HCT116 (cell line): Measurements from ENCODE around the gene BOLL. TPM values are rescaled to one million over a fixed set of nuclear protein-coding genes. Genes with fewer than 3 reads are reported as not detected.
A peak's percentile ranks its signal among the peaks of the same experiment; 100 is the strongest.

ENCODE experiments used
- ATAC-seq: fragments of 200-7000 bp; cut with Tn5 transposase; 2 replicates; pipeline ENCODE4 v1.9.1; 2020; ENCODE audit warnings: mild to moderate bottlenecking, moderate library complexity
- BruUV-seq: library from RNA; stranded (reverse); fragments of 400-500 nt; replicated peaks from 2 replicates; lab custom pipeline; 2021; lab: Mats Ljungman, UMichigan
- CTCF ChIA-PET: fragments of 300-600 bp; sonication (Branson Sonifier 250); formaldehyde crosslinking; loops from one replicate; lab custom pipeline; 2021; ENCODE audit warnings: antibody characterized with exemption; lab: Charles Lee
- POLR2A ChIA-PET: fragments of 300-600, 350-600 bp; sonication (Branson Sonifier 250); formaldehyde crosslinking; loops from one replicate; lab custom pipeline; 2021; ENCODE audit warnings: antibody characterized with exemption; lab: Charles Lee
- RAD21 ChIA-PET, 2 experiments: fragments of 300-600 bp; sonication (Branson Sonifier 250); formaldehyde crosslinking; loops; one replicate each; lab custom pipeline; 2023; ENCODE audit warnings: low total read pairs in 2 of 2; ENCODE audit not compliant: uncharacterized antibody in 2 of 2, unreplicated experiment in 2 of 2, low non-redundant PET in 1 of 2; lab: Charles Lee
- DNase-seq: peaks from one replicate; pipeline ENCODE4 v3.0.0-alpha.2; 2010; ENCODE audit warnings: low read depth, low spot score
- H2AFZ ChIP-seq: fragments of 200-600 bp; shearing (Covaris generic), sonication (generic); 2 replicates; pipeline ENCODE4 v1.6.1; 2017; ENCODE audit warnings: low read depth, mixed run types, mixed read lengths, antibody characterized with exemption, low read length; ENCODE audit not compliant: poor library complexity, severe bottlenecking
- H3K27ac ChIP-seq: 2 replicates; pipeline ENCODE4 v1.5.1; 2012; ENCODE audit warnings: low read depth, low read length
- H3K27me3 ChIP-seq: fragments of 200-600 bp; sonication (generic); 2 replicates; pipeline ENCODE4 v1.6.1; 2016; ENCODE audit warnings: mixed run types, low read length, mixed read lengths; ENCODE audit not compliant: insufficient read depth
- H3K36me3 ChIP-seq, 2 experiments: fragments of 200-500 bp in 1 of 2; fragments of 200-600 bp in 1 of 2; sonication (Bioruptor generic) in 1 of 2; sonication (generic) in 1 of 2; 2 replicates each; pipeline versions ENCODE4 v1.5.1 to v1.6.1; 2014 to 2016; ENCODE audit warnings: low read length in 2 of 2, inconsistent platforms in 1 of 2, mixed read lengths in 1 of 2, mixed run types in 1 of 2; ENCODE audit not compliant: insufficient read depth in 2 of 2, control insufficient read depth in 1 of 2
- H3K4me1 ChIP-seq, 2 experiments: fragments of 200-600 bp in 1 of 2; sonication (generic) in 1 of 2; 2 replicates each; pipeline versions ENCODE4 v1.5.1 to v1.6.1; 2012 to 2017; ENCODE audit warnings: low read length in 2 of 2, inconsistent platforms in 1 of 2, mild to moderate bottlenecking in 1 of 2, mixed read lengths in 1 of 2, mixed run types in 1 of 2, moderate library complexity in 1 of 2; ENCODE audit not compliant: insufficient read depth in 2 of 2, control insufficient read depth in 1 of 2
- H3K4me2 ChIP-seq: fragments of 200-600 bp; sonication (generic); 2 replicates; pipeline ENCODE4 v1.6.1; 2017; ENCODE audit warnings: mixed run types, low read length, mixed read lengths
- H3K4me3 ChIP-seq, 2 experiments: fragments of 200-600 bp in 1 of 2; sonication (generic) in 1 of 2; replicated peaks in 1 of 2; 2 replicates each; pipeline ENCODE4 v1.5.1; 2011 to 2016; ENCODE audit warnings: low read length in 2 of 2, control low read depth in 1 of 2, low read depth in 1 of 2, mild to moderate bottlenecking in 1 of 2, mixed read lengths in 1 of 2, mixed run types in 1 of 2
- H3K79me2 ChIP-seq: fragments of 200-600 bp; sonication (generic); 2 replicates; pipeline ENCODE4 v1.6.1; 2017; ENCODE audit warnings: mild to moderate bottlenecking, mixed run types, low read length, moderate library complexity, mixed read lengths; ENCODE audit not compliant: insufficient read depth
- H3K9ac ChIP-seq: fragments of 200-600 bp; sonication (generic); 2 replicates; pipeline ENCODE4 v1.6.1; 2016; ENCODE audit warnings: low read length, mixed read lengths
- H3K9me2 ChIP-seq: fragments of 200-600 bp; sonication (generic), shearing (Covaris generic); 2 replicates; pipeline ENCODE4 v1.6.1; 2017; ENCODE audit warnings: mixed run types, mild to moderate bottlenecking, moderate library complexity; ENCODE audit not compliant: insufficient read depth
- H3K9me3 ChIP-seq, 2 experiments: fragments of 200-500 bp in 1 of 2; fragments of 200-600 bp in 1 of 2; sonication (Bioruptor generic) in 1 of 2; sonication (generic) in 1 of 2; 2 replicates each; pipeline ENCODE4 v1.6.1; 2014 to 2017; ENCODE audit warnings: low read length in 2 of 2, mixed read lengths in 2 of 2, inconsistent platforms in 1 of 2, low read depth in 1 of 2, mild to moderate bottlenecking in 1 of 2, mixed run types in 1 of 2, moderate library complexity in 1 of 2; ENCODE audit not compliant: control insufficient read depth in 1 of 2, insufficient read depth in 1 of 2
- H4K20me1 ChIP-seq: fragments of 200-600 bp; sonication (generic), shearing (Covaris generic); 2 replicates; pipeline ENCODE4 v1.6.1; 2017; ENCODE audit warnings: mixed run types, mild to moderate bottlenecking, moderate library complexity; ENCODE audit not compliant: insufficient read depth
- EGR1 ChIP-seq: IDR thresholded peaks from 2 replicates; pipeline ENCODE4 v1.6.1; 2012; ENCODE audit warnings: low read depth
- EZH2 ChIP-seq: fragments of 200-600 bp; sonication (generic); IDR thresholded peaks from 2 replicates; pipeline ENCODE4 v1.6.1; 2017; ENCODE audit warnings: antibody characterized with exemption, mixed run types
- EZH2phosphoT487 ChIP-seq: fragments of 200-600 bp; IDR thresholded peaks from 2 replicates; pipeline ENCODE4 v1.6.1; 2018; ENCODE audit warnings: antibody characterized with exemption, borderline replicate concordance
- FOSL1 ChIP-seq: IDR thresholded peaks from 2 replicates; pipeline ENCODE4 v1.6.1; 2012; ENCODE audit warnings: low read depth
- JUND ChIP-seq: IDR thresholded peaks from 2 replicates; pipeline ENCODE4 v1.6.1; 2012
- RAD21 ChIP-seq: IDR thresholded peaks from 2 replicates; pipeline ENCODE4 v1.6.1; 2012; ENCODE audit warnings: low read depth, mild to moderate bottlenecking
- SIN3A ChIP-seq: IDR thresholded peaks from 2 replicates; pipeline ENCODE4 v1.6.1; 2012; ENCODE audit warnings: low read depth
- TCF7L2 ChIP-seq: IDR thresholded peaks from 2 replicates; pipeline ENCODE4 v1.7.0; 2011; ENCODE audit warnings: borderline replicate concordance, inconsistent platforms; ENCODE audit not compliant: insufficient read depth, insufficient read length; ENCODE audit errors: extremely low read depth
- YY1 ChIP-seq: IDR thresholded peaks from 2 replicates; pipeline ENCODE4 v1.6.1; 2011; ENCODE audit warnings: low read length, low read depth, moderate library complexity, mild to moderate bottlenecking; ENCODE audit not compliant: insufficient replicate concordance; ENCODE audit errors: extremely low read depth
- ZFX ChIP-seq: fragments of 450-650 bp; IDR thresholded peaks from 2 replicates; pipeline ENCODE4 v1.6.1; 2017
- ZNF274 ChIP-seq: fragments of 200-500 bp; sonication (Bioruptor generic); IDR thresholded peaks from 2 replicates; pipeline ENCODE4 v1.6.1; 2014; ENCODE audit warnings: mild to moderate bottlenecking, low read depth, low read length, inconsistent platforms
- intact Hi-C: fragments of 100-400 bp; cut with micrococcal nuclease; formaldehyde crosslinking; loops from 2 replicates; pipeline ENCODE4 v1.10.0; 2022
- total RNA-seq: library from RNA; stranded (reverse); gene quantifications from one replicate; pipeline ENCODE4 v1.2.1, GENCODE V29; 2021; ENCODE audit not compliant: unreplicated experiment
- TF ChIP-seq, protein P1 (sequence below): IDR thresholded peaks from 2 replicates; pipeline ENCODE4 v1.6.1; 2012; ENCODE audit warnings: low read depth
- TF ChIP-seq, protein P2 (sequence below), 3 experiments: fragments of 200-600 bp in 1 of 3; sonication (generic) in 1 of 3; IDR thresholded peaks in 2 of 3; conservative IDR thresholded peaks in 1 of 3; 2 replicates each; pipeline ENCODE4 v1.5.1; 2012 to 2017; ENCODE audit warnings: low read depth in 2 of 3, low read length in 2 of 3, antibody characterized with exemption in 1 of 3, borderline replicate concordance in 1 of 3, control low read depth in 1 of 3, mild to moderate bottlenecking in 1 of 3, mixed read lengths in 1 of 3, mixed run types in 1 of 3, moderate library complexity in 1 of 3; ENCODE audit not compliant: insufficient read depth in 1 of 3

BOLL gene
- total RNA-seq, 1 experiment from 2014 or later = not detected

DNA sequence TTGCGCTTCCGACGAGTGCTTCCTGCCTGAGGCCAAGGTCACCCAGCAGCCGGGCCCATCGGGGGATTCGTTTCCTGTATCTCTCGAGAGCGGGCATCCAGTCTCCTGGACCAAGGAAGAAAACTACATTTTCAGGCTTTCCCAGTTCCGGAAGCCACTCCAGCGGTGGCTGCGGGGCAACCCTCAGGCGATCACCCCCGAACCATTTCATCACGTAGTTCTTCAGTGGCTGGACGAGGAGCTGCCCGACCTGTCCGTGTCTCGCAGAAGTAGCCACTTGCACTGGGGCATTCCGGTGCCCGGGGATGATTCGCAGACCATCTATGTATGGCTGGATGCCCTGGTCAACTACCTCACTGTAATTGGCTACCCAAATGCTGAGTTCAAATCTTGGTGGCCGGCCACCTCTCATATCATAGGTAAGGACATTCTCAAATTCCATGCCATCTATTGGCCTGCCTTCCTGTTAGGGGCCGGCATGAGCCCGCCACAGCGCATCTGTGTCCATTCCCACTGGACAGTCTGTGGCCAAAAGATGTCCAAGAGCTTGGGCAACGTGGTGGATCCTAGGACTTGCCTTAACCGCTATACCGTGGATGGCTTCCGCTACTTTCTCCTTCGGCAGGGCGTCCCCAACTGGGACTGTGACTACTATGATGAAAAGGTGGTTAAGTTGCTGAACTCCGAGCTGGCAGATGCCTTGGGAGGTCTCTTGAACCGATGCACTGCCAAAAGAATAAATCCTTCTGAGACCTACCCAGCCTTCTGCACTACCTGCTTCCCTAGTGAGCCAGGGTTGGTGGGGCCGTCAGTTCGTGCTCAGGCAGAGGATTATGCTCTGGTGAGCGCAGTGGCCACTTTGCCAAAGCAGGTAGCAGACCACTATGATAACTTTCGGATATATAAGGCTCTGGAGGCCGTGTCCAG is 78.9 kb downstream of the BOLL start:
- Histone ChIP-seq H3K79me2 (peaks cover 54% of the 10 kb centered on the region), H3K9me2 (no peaks in the 10 kb centered on the region), H4K20me1 (peaks cover 14% of the 10 kb centered on the region; the same call in 1 of the 2 replicates), H3K27ac (peak overlapping the region; percentile 66), H3K36me3 (peaks cover 0 to 7% of the 10 kb centered on the region in 2 experiments; a peak in 1 of 4 replicates), H3K9me3 (no peaks in the 10 kb centered on the region), H3K4me1 (peaks cover 11 to 19% of the 10 kb centered on the region in 2 experiments; a peak in 3 of 4 replicates), H3K4me2 (peak overlapping the region; percentile 85), H3K27me3 (no peaks in the 10 kb centered on the region), H3K4me3 (peak overlapping the region; percentile 78 to 89), H2AFZ (no peak overlapping the region), H3K9ac (peak overlapping the region; percentile 84)
- CTCF ChIA-PET = interaction anchor here (1.5 kb wide), 1 partner anchor 74 kb away, joined by 3 read pairs; no protein-coding TSS in a partner anchor
- ATAC-seq = 0 out of 2 replicates have a peak, but pooled peaks have one; percentile 3
- DNase-seq = no peak
- POLR2A ChIA-PET = no interaction called here
- no TSS peak for BruUV-seq
- intact Hi-C loops = loop anchor here (10.0 kb wide), 2 partner anchors 201 to 589 kb away; partner anchors contain the start of gene HSPE1
- RAD21 ChIA-PET = no interaction called here
- TF ChIP-seq EZH2phosphoT487 (no peak), TCF7L2 (no peak), SIN3A (no peak), JUND (no peak), EGR1 (no peak), RAD21 (no peak), FOSL1 (no peak), ZFX (no peak), ZNF274 (no peak), YY1 (no peak), EZH2 (no peak)
- TF ChIP-seq, protein P1, sequence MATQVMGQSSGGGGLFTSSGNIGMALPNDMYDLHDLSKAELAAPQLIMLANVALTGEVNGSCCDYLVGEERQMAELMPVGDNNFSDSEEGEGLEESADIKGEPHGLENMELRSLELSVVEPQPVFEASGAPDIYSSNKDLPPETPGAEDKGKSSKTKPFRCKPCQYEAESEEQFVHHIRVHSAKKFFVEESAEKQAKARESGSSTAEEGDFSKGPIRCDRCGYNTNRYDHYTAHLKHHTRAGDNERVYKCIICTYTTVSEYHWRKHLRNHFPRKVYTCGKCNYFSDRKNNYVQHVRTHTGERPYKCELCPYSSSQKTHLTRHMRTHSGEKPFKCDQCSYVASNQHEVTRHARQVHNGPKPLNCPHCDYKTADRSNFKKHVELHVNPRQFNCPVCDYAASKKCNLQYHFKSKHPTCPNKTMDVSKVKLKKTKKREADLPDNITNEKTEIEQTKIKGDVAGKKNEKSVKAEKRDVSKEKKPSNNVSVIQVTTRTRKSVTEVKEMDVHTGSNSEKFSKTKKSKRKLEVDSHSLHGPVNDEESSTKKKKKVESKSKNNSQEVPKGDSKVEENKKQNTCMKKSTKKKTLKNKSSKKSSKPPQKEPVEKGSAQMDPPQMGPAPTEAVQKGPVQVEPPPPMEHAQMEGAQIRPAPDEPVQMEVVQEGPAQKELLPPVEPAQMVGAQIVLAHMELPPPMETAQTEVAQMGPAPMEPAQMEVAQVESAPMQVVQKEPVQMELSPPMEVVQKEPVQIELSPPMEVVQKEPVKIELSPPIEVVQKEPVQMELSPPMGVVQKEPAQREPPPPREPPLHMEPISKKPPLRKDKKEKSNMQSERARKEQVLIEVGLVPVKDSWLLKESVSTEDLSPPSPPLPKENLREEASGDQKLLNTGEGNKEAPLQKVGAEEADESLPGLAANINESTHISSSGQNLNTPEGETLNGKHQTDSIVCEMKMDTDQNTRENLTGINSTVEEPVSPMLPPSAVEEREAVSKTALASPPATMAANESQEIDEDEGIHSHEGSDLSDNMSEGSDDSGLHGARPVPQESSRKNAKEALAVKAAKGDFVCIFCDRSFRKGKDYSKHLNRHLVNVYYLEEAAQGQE = no peak
- TF ChIP-seq, protein P2, sequence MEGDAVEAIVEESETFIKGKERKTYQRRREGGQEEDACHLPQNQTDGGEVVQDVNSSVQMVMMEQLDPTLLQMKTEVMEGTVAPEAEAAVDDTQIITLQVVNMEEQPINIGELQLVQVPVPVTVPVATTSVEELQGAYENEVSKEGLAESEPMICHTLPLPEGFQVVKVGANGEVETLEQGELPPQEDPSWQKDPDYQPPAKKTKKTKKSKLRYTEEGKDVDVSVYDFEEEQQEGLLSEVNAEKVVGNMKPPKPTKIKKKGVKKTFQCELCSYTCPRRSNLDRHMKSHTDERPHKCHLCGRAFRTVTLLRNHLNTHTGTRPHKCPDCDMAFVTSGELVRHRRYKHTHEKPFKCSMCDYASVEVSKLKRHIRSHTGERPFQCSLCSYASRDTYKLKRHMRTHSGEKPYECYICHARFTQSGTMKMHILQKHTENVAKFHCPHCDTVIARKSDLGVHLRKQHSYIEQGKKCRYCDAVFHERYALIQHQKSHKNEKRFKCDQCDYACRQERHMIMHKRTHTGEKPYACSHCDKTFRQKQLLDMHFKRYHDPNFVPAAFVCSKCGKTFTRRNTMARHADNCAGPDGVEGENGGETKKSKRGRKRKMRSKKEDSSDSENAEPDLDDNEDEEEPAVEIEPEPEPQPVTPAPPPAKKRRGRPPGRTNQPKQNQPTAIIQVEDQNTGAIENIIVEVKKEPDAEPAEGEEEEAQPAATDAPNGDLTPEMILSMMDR (IDR thresholded peaks at IDR 0.05 in 2 of 3, conservative IDR thresholded peaks at IDR 0.05 in 1 of 3; ENCODE audit: borderline replicate concordance in 1 of 3, insufficient read depth in 1 of 3, low read depth in 2 of 3, low read length in 2 of 3) = no peak
